GM10248 (cell line): ENCODE measurements around the gene PDCD5.

ENCODE experiments used
- CTCF ChIA-PET: fragments of 300-600 bp; sonication (Branson Sonifier 250); formaldehyde crosslinking; extraction: SDS; loops from one replicate; lab custom pipeline; 2021; ENCODE audit warnings: antibody characterized with exemption; lab: Yijun Ruan, JAX
- POLR2A ChIA-PET: fragments of 350-650 bp; sonication (Branson Sonifier 250); formaldehyde crosslinking; extraction: SDS; loops from one replicate; lab custom pipeline; 2020; ENCODE audit warnings: antibody characterized with exemption; lab: Yijun Ruan, JAX
- DNase-seq: peaks from one replicate; pipeline ENCODE4 v3.0.0; 2012; ENCODE audit errors: extremely low spot score
- CTCF ChIP-seq: IDR thresholded peaks from 2 replicates; pipeline ENCODE4 v1.5.1; 2012; ENCODE audit warnings: mild to moderate bottlenecking, low read depth; ENCODE audit errors: extremely low read depth, missing control alignments, control extremely low read depth

The PDCD5 gene

DNA sequence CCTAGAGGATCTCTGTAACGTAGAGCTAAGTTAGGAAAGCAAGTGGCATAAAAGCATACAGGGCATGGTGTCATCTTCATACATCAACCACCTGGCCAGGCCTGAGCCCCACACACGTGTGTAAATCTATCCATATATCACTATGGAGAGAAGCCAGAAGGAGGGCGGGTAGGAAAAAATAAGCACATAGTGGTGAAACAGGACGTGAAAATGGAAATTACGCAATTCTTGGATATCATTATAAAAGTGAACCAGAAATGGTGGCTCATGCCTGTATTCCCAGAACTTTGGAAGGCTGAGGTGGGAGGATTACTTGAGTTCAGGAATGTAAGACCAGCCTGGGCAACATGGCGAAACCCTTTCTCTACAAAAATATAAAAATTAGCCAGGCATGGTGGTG, 43.4 kb downstream of the PDCD5 start:
- DNase-seq, result no peak
- no peak for TF ChIP-seq CTCF
- ChIA-PET POLR2A (no interaction called here), CTCF (interaction anchor here (1.0 to 1.2 kb wide), 2 partner anchors 9 to 32 kb away, joined by 3 to 4 read pairs; no protein-coding TSS in a partner anchor)

- ChIA-PET POLR2A (no interaction called here), CTCF (no interaction called here)
- DNase-seq, result no peak
- no peak for TF ChIP-seq CTCF
These were observed 46.0 kb downstream of the PDCD5 start for GRCh38 chr19:32626969-32627368.

GRCh38 chr19:32627714-32628270, 46.8 kb downstream of the PDCD5 start:
- DNase-seq, result no peak
- CTCF ChIA-PET, result no interaction called here

DNA sequence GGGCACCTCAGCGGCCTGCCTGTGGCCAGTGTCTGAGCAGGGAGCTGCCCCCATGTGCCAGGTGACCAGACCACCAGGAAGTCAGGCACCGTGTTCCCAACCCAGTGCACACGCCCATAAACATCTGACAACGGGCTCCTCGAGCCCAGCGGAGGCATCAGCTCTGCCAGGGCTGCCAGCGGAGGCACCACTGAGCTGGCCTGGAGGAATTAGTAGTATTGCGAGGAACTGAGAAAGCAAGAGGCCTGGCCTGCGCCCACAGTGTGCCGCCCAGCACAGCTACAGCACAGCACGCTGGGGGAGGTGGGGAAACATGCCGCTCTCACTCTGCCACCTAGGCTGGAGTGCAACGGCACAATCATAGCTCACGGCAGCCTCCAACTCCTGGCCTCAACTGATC, 49.3 kb downstream of the PDCD5 start:
- POLR2A ChIA-PET, result no interaction called here
- no peak for TF ChIP-seq CTCF
- no peak for DNase-seq
- CTCF ChIA-PET, result interaction anchor here (0.7 to 1.3 kb wide), 2 partner anchors 26 to 30 kb away, joined by 3 read pairs; no protein-coding TSS in a partner anchor

More at GRCh38 chr19:32627714-32628270, 46.8 kb downstream of the PDCD5 start:
- POLR2A ChIA-PET, result no interaction called here
- no peak for TF ChIP-seq CTCF

- CTCF ChIA-PET, result no interaction called here
- DNase-seq, result no peak
- POLR2A ChIA-PET, result no interaction called here
- TF ChIP-seq CTCF, result no peak
These were observed 50.4 kb downstream of the PDCD5 start for GRCh38 chr19:32631381-32631780.
